Endothelial cell of umbilical vein (primary cell): ENCODE data around the gene NHLRC4. TPM values are rescaled to one million over a fixed set of nuclear protein-coding genes. Genes with fewer than 3 reads are reported as not detected.

Experiments used
- BruUV-seq: library from RNA; stranded (reverse); fragments of 400-500 nt; replicated peaks from 2 replicates; lab custom pipeline; 2021; lab: Mats Ljungman, UMichigan
- CTCF ChIA-PET: fragments of 300-600, 350-600 bp; sonication (Branson Sonifier 250); formaldehyde crosslinking; loops from one replicate; lab custom pipeline; 2021; ENCODE audit warnings: antibody characterized with exemption, inconsistent platforms; lab: Charles Lee
- POLR2A ChIA-PET: fragments of 300-600, 350-600 bp; sonication (Branson Sonifier 250); formaldehyde crosslinking; loops from one replicate; lab custom pipeline; 2021; ENCODE audit warnings: antibody characterized with exemption, inconsistent platforms; lab: Charles Lee
- DNase-seq: peaks from one replicate; pipeline ENCODE4 v3.0.0-alpha.2; 2011; ENCODE audit warnings: low read depth, low spot score
- FAIRE-seq: peaks from 2 replicates; lab custom pipeline; 2011; peaks lifted over from hg19 to GRCh38; lab: Jason Lieb, UNC
- H2AFZ ChIP-seq: 2 replicates; pipeline ENCODE4 v1.6.0; 2012; ENCODE audit warnings: low read depth, low read length, control low read depth, inconsistent platforms
- H3K27ac ChIP-seq: 2 replicates; pipeline ENCODE4 v1.5.1; 2011; ENCODE audit warnings: low read depth, mild to moderate bottlenecking, control low read depth, low read length, moderate library complexity; ENCODE audit not compliant: insufficient read depth
- H3K27me3 ChIP-seq, 2 experiments: 2 replicates each; pipeline versions ENCODE4 v1.6.0 to v1.6.1; 2011; ENCODE audit warnings: low read length in 2 of 2, mixed read lengths in 1 of 2; ENCODE audit not compliant: control insufficient read depth in 2 of 2, insufficient read depth in 2 of 2
- H3K36me3 ChIP-seq, 2 experiments: 2 replicates in 1 of 2; 3 replicates in 1 of 2; pipeline ENCODE4 v1.5.1; 2011; ENCODE audit warnings: low read length in 2 of 2, mild to moderate bottlenecking in 1 of 2, moderate library complexity in 1 of 2; ENCODE audit not compliant: control insufficient read depth in 2 of 2, insufficient read depth in 2 of 2; ENCODE audit errors: extremely low read depth in 1 of 2
- H3K4me1 ChIP-seq: 3 replicates; pipeline ENCODE4 v1.5.1; 2011; ENCODE audit warnings: mild to moderate bottlenecking, low read length; ENCODE audit not compliant: control insufficient read depth, insufficient read depth; ENCODE audit errors: extremely low read depth
- H3K4me2 ChIP-seq: 2 replicates; pipeline ENCODE4 v1.6.1; 2011; ENCODE audit warnings: low read length, control low read depth, mixed read lengths; ENCODE audit not compliant: insufficient read depth
- H3K4me3 ChIP-seq, 3 experiments: fragments of 200-600 bp in 1 of 3; sonication (generic), shearing (Covaris generic) in 1 of 3; replicated peaks in 1 of 3; 2 replicates each; pipeline ENCODE4 v1.5.1; 2011 to 2016; ENCODE audit warnings: control low read depth in 3 of 3, low read length in 3 of 3, mild to moderate bottlenecking in 2 of 3, inconsistent platforms in 1 of 3, low read depth in 1 of 3, moderate library complexity in 1 of 3; ENCODE audit not compliant: insufficient read depth in 1 of 3
- H3K79me2 ChIP-seq: 2 replicates; pipeline ENCODE4 v1.6.0; 2012; ENCODE audit warnings: low read length, inconsistent platforms; ENCODE audit not compliant: control insufficient read depth, insufficient read depth
- H3K9ac ChIP-seq: replicated peaks from 2 replicates; pipeline ENCODE3; 2011; ENCODE audit warnings: low read length, control low read depth; ENCODE audit not compliant: insufficient read depth; ENCODE audit errors: extremely low read depth
- H3K9me1 ChIP-seq: replicated peaks from 3 replicates; pipeline ENCODE4 v1.6.0; 2011; ENCODE audit warnings: mild to moderate bottlenecking, low read length; ENCODE audit not compliant: control insufficient read depth, insufficient read depth; ENCODE audit errors: extremely low read depth
- H3K9me3 ChIP-seq: replicated peaks from 2 replicates; pipeline ENCODE4 v1.5.1; 2012; ENCODE audit warnings: low read length, inconsistent platforms; ENCODE audit not compliant: control insufficient read depth, insufficient read depth
- H4K20me1 ChIP-seq: replicated peaks from 2 replicates; pipeline ENCODE3; 2011; ENCODE audit warnings: mild to moderate bottlenecking, low read length; ENCODE audit not compliant: control insufficient read depth, insufficient read depth; ENCODE audit errors: extremely low read depth
- CTCF ChIP-seq, 2 donors: IDR thresholded peaks; 1 replicate in 1 of 2; 2 replicates in 1 of 2; pipeline ENCODE4 v1.5.1; 2011; ENCODE audit warnings: low read length in 2 of 2, mild to moderate bottlenecking in 2 of 2, moderate library complexity in 2 of 2, control low read depth in 1 of 2, inconsistent platforms in 1 of 2, low read depth in 1 of 2; ENCODE audit not compliant: insufficient read depth in 1 of 2; ENCODE audit errors: extremely low read depth in 1 of 2
- EZH2 ChIP-seq: IDR thresholded peaks from 2 replicates; pipeline ENCODE4 v1.6.1; 2012; ENCODE audit warnings: borderline replicate concordance, low read depth, mild to moderate bottlenecking, moderate library complexity, low read length, inconsistent platforms; ENCODE audit not compliant: severe bottlenecking
- FOS ChIP-seq: IDR thresholded peaks from 2 replicates; pipeline ENCODE4 v1.6.1; 2011; ENCODE audit warnings: mild to moderate bottlenecking, low read length, moderate library complexity, borderline replicate concordance; ENCODE audit not compliant: insufficient read depth
- GATA2 ChIP-seq: IDR thresholded peaks from 2 replicates; pipeline ENCODE4 v1.7.0; 2011; ENCODE audit warnings: low read depth, mild to moderate bottlenecking, moderate library complexity, mixed read lengths, low read length; ENCODE audit not compliant: insufficient read length, insufficient read depth
- JUN ChIP-seq: IDR thresholded peaks from 2 replicates; pipeline ENCODE4 v1.6.1; 2011; ENCODE audit warnings: borderline replicate concordance, low read depth; ENCODE audit not compliant: insufficient read length, insufficient read depth
- MAX ChIP-seq: IDR thresholded peaks from 2 replicates; pipeline ENCODE4 v1.6.1; 2011; ENCODE audit not compliant: insufficient read depth, insufficient read length
- MYC ChIP-seq: IDR thresholded peaks from one replicate; pipeline ENCODE4 v1.6.1; 2011; ENCODE audit warnings: mild to moderate bottlenecking, low read depth, low read length
- POLR2A ChIP-seq: IDR thresholded peaks from 2 replicates; pipeline ENCODE4 v1.6.1; 2012; ENCODE audit warnings: low read depth, mild to moderate bottlenecking, control low read depth, low read length
- POLR2AphosphoS5 ChIP-seq: IDR thresholded peaks from 2 replicates; pipeline ENCODE4 v1.6.1; 2012; ENCODE audit warnings: low read depth, mild to moderate bottlenecking, control low read depth, low read length, moderate library complexity; ENCODE audit not compliant: insufficient read depth
- dilution Hi-C: fragments of 300-500 bp; cut with MboI; formaldehyde crosslinking; loops from one replicate; pipeline ENCODE4 v1.15.0; 2019; ENCODE audit warnings: low sequenced_read_pairs; ENCODE audit not compliant: extremely low pct_ligation_motif_present
- intact Hi-C: fragments of 100-400 bp; cut with micrococcal nuclease; formaldehyde crosslinking; loops from one replicate; pipeline ENCODE4 v1.10.0; 2022
- polyA plus RNA-seq, 4 experiments: library from polyadenylated mRNA; depleted of rRNA in 3 of 4; stranded (reverse) in 3 of 4; unstranded in 1 of 4; fragments of >200 nt; gene quantifications; 2 replicates each; pipeline versions ENCODE4 v1.2.1 to v1.2.3, GENCODE V29; 2011 to 2012; ENCODE audit warnings: missing spikeins in 1 of 4
- total RNA-seq: library from RNA; stranded (reverse); gene quantifications from 2 replicates; pipeline ENCODE4 v1.2.3, GENCODE V29; 2021

The NHLRC4 gene
- total and polyA plus RNA-seq, 2 donors (not counting 3 experiments of a cell fraction or from before 2014, with no cell fraction given): 0.73 to 0.94 TPM

GRCh38 chr16:519425-519824 lies 47.4 kb upstream of the NHLRC4 start:
- FAIRE-seq (no peak), DNase-seq (no peak)
- Histone ChIP-seq H4K20me1 (no peaks in the 10 kb centered on the region), H3K27me3 (no peaks in the 10 kb centered on the region), H2AFZ (no peak overlapping the region), H3K4me2 (no peak overlapping the region), H3K4me3 (no peak overlapping the region), H3K27ac (no peak overlapping the region), H3K9ac (no peak overlapping the region), H3K79me2 (no peaks in the 10 kb centered on the region), H3K9me3 (no peaks in the 10 kb centered on the region), H3K36me3 (peaks cover 0 to 21% of the 10 kb centered on the region in 2 experiments), H3K4me1 (no peaks in the 10 kb centered on the region), H3K9me1 (no peaks in the 10 kb centered on the region)
- POLR2A ChIA-PET: no interaction called here
- CTCF ChIA-PET: interaction anchor here (0.9 kb wide), 1 partner anchor 24 kb away, joined by 3 read pairs; no protein-coding TSS in a partner anchor
- BruUV-seq: no TSS peak
- dilution Hi-C loops: no loop called here
- intact Hi-C loops: no loop called here
- TF ChIP-seq FOS: no peak

GRCh38 chr16:519841-520687 lies 46.7 kb upstream of the NHLRC4 start:
- no peaks in the 10 kb centered on the region for H3K79me2 ChIP-seq
- no peak overlapping the region for H3K9ac ChIP-seq
- no peaks in the 10 kb centered on the region for H3K9me1 ChIP-seq
- no peaks in the 10 kb centered on the region for H4K20me1 ChIP-seq
- no peak overlapping the region for H3K4me3 ChIP-seq
- H3K36me3 ChIP-seq: peaks cover 0 to 21% of the 10 kb centered on the region in 2 experiments
- no peak overlapping the region for H3K27ac ChIP-seq
- dilution Hi-C loops (no loop called here), intact Hi-C loops (no loop called here)
- no TSS peak for BruUV-seq
- H3K9me3 ChIP-seq: no peaks in the 10 kb centered on the region
- FAIRE-seq (no peak), DNase-seq (no peak)
- H3K4me2 ChIP-seq: no peak overlapping the region
- H3K4me1 ChIP-seq: peaks cover 2% of the 10 kb centered on the region
- ChIA-PET CTCF (interaction anchor here (0.9 to 1.0 kb wide), 2 partner anchors 10 to 118 kb away, joined by 3 read pairs; partner anchors contain the start of gene DECR2), POLR2A (no interaction called here)
- TF ChIP-seq FOS (no peak), MAX (no peak), GATA2 (no peak), JUN (no peak), EZH2 (no peak), CTCF (IDR thresholded peaks at IDR 0.05; ENCODE audit: extremely low read depth in 1 of 2, insufficient read depth in 1 of 2, low read depth in 1 of 2, low read length in 2 of 2) (no peak), MYC (no peak), POLR2A (no peak), POLR2AphosphoS5 (no peak)
- no peak overlapping the region for H2AFZ ChIP-seq
- H3K27me3 ChIP-seq: no peaks in the 10 kb centered on the region
